ENCODE results near the gene RAB25.

DNA sequence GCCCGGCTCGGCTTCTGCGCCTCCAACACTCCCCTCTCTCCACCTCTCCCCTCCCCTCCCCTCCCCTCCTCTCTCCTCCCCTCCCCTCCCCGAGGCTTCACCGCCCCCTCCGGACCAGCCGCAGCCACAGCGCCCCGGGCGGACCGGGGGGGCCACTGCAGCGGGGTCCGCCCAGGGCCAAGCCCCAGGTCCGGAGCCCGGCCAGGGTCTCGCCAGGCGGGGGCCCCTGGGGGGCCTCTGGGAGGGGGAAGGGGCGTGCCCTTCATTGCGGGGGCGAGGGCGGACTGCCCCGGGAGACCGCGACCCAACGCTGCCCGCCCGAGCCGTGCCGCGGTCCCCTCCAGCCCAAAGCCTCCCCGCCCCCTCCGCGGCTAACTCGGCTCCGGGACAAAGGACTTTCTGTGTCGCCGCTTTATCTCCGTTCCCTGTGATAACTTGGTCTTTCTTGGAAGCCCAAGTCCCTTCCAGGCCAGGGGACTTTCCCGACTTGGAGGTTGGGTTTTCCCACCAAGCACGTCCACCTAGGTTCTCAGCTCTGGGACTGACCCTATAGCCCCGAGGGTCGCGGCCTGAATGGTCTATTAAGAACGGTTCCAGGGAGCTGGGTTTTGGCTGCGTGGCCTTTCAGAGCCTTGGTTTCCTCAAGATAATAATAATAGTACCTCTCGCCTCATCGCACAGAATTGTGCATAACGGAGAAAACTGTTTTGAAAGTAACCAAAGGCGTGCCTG lies 7.0 kb upstream of the RAB25 start, which contains the start of gene UBQLN4:
- TF ChIP-seq, protein P1, sequence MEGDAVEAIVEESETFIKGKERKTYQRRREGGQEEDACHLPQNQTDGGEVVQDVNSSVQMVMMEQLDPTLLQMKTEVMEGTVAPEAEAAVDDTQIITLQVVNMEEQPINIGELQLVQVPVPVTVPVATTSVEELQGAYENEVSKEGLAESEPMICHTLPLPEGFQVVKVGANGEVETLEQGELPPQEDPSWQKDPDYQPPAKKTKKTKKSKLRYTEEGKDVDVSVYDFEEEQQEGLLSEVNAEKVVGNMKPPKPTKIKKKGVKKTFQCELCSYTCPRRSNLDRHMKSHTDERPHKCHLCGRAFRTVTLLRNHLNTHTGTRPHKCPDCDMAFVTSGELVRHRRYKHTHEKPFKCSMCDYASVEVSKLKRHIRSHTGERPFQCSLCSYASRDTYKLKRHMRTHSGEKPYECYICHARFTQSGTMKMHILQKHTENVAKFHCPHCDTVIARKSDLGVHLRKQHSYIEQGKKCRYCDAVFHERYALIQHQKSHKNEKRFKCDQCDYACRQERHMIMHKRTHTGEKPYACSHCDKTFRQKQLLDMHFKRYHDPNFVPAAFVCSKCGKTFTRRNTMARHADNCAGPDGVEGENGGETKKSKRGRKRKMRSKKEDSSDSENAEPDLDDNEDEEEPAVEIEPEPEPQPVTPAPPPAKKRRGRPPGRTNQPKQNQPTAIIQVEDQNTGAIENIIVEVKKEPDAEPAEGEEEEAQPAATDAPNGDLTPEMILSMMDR (conservative IDR thresholded peaks at IDR 0.05) = peak; percentile 86
- no peak for TF ChIP-seq ZFX (IDR thresholded peaks at IDR 0.05)

Measured in C4-2B (cell line).